Activated CD8-positive, alpha-beta memory T cell treated with anti-CD3 and anti-CD28 coated beads, Interleukin-2, amount 50 U/mL, for 24 hours (primary cell): ENCODE data around the gene RASA3.

Experiments used
- DNase-seq: peaks from one replicate; pipeline ENCODE4 v3.0.0-alpha.2; 2020; ENCODE audit errors: extremely low read depth

The RASA3 gene

DNA sequence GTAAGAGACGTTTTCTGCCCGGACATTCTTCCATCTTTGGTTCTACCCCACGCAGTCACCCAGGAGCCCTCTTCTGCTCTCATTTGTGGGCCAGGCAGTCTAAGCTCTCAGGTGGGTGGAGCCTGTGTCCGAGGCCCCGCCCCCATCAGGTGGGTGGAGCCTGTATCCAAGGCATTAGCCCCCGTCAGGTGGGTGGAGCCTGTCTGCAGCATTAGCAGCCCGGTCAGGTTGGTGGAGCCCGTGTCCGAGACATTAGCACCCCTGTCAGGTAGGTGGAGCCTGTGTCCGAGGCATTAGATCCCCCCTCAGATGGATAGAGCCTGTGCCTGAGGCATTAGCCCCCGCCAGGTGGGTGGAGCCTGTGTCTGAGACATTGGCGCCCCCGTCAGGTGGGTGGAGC, 113.1 kb downstream of the RASA3 start:
- peak; percentile 9 for DNase-seq

DNA sequence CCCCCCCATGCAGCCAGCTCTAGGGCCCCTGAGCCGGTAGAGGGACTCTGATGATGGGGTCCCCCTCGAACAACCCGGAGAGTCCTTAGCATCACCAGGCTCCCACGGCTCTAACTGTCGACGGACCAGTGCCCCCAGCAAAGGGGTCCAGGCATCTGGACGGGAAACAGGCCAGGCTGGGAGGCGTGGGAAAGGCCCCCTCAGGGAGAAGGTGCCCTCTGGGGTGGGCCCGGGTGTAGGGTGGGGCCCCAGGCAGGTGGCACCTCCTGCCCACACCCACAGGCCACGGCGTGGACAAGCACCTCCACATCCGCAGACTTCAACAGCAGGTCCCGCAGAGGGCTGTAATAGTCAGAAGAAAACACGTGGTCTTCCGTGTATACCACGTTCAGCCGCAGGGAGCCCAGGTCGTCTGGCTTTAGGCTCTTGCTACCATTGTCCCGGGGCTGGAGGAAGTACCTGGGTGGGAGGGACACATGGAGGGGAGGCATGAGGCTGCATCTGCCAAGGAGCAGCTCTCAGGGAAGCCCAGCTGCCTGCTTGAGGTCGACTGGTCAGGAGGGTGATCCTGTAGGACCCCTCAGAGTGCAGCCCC, 113.9 kb downstream of the RASA3 start:
- no peak for DNase-seq

DNA sequence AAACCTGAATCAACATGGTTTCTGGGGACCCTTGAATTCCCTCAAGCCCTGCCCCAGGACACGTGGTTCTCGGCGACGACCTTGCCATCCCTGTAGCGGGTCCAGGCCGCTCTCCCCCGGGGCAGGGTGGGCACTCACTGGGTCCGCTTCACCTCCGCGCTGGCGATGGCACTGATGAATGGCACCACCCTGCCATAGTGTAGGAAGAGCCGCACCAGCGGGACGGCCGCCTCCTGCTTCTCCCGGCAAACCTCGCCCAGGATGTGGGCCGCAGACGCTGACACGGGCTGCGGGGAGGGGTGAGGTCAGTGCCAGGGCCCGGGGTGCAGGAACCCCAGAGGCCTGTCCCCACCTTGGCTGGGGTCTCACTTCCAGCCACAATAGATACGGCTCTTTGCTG, 114.5 kb downstream of the RASA3 start:
- no peak for DNase-seq

DNA sequence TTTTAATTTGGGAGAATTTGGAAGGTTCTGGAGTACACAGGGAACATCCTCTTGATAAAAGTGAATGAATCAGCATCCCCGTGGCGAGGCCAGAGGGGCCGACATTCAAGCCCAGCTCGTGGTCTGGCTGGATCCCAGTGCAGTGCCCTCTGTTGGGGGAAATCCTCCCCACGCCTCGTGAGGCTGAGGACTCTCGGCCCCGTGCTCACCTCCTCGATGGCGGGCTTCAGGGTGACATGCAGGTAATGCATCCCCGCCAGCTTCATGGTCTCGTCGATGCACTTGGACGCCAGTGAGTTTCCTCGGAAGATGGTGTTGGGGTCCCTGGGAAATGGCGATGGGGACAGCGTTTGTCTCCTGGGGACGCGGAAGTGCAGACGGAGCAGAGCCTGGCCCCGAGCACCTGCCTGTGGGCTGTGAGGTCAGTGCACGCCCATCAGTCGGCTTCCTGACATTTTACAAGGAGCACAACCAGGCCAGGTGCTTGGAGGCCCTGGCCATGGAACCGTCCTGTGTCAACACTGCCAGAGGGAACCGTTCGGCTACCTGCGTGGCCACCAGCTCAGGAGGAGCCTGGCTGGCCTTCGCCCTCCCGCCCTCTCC, 115.3 kb downstream of the RASA3 start:
- no peak for DNase-seq

DNA sequence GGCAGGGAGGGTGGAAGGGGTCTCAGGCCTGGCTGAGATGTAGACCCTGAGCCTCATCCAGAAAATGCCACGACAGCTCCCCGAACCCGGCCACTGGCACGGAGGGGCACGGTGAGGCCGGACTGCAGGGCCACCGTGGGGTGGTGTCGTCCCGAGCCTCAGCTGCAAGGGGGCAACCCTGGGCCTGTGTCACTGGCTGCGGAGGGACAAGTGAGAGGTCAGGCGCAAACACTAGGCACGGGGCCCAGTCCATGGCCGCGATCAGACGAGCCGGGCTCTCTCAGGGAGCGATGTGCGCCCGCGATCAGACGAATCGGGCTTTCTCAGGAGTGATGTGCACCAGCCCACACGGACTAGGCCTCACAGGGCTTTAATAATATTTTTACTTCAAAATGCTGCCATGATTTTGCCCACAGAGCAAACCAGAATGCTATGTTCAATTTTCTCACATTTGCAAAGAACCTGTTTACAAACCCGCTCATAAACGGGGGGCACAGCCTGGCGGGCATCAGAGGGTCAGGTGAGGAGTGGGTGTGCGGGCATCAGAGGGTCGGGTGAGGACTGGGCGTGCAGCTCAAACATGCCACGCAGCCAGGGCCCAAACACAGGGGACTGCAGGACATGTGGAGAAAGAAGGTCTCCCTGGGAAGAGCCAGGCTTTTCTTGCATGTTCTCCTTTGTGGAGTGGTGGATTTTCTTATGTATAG, 115.9 kb downstream of the RASA3 start:
- DNase-seq: no peak

DNA sequence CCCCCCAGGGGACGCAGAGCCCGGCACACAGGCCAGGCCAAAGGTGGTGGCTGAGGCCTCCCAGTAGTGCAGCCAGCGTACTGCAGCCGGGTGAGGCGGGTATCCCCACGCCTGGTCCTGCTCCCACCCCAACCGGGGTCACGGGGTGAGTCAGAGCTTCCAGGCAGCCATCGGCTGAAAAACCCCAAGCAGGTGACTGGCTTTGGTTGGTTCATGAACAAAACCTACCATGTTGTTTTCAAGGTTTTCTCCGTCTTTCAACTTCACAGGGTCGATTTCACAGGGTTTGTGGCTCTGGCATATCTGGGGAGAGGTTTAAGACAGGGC, 116.5 kb downstream of the RASA3 start:
- DNase-seq: no peak

DNA sequence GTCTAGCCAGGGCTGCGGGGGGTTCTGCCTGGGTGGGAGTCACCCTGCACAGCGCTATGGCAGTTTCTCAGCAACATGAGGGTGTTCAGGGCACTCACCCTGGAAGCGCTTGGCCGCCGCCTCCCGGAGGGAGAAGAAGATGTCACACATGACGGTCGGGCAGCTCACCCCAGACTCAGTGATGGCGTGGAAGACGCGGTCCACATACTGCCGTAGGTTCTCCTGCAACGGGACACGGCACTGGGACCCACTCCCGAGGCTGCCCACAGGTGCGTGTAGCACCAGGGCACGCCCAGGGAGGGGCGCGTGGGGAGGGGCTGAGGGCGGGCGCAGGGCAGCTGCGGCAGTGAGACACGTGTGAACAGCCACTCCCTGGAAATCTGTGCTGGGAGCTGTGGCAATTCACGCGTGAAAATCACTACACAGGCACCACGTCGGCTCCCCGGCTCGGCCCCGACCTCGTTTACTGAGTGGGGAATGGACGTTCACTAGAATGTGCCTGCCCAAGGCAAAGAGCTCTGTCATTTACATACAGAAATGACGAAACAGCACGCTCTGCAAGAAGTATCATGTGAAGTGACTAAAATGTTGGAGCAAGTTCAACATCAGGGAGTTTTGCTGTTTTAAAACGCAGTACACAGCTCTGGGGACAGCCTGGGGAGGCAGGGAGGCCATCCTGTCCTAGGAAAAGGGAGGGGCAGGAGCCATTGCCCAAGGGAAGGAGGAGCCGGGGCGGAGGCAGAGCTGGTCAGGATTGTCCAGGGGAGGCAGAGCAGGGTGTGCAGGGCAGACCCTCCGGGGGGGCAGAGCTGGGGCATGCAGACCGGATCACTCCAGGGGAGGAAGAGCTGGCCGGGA, 117.1 kb downstream of the RASA3 start:
- DNase-seq: no peak

DNA sequence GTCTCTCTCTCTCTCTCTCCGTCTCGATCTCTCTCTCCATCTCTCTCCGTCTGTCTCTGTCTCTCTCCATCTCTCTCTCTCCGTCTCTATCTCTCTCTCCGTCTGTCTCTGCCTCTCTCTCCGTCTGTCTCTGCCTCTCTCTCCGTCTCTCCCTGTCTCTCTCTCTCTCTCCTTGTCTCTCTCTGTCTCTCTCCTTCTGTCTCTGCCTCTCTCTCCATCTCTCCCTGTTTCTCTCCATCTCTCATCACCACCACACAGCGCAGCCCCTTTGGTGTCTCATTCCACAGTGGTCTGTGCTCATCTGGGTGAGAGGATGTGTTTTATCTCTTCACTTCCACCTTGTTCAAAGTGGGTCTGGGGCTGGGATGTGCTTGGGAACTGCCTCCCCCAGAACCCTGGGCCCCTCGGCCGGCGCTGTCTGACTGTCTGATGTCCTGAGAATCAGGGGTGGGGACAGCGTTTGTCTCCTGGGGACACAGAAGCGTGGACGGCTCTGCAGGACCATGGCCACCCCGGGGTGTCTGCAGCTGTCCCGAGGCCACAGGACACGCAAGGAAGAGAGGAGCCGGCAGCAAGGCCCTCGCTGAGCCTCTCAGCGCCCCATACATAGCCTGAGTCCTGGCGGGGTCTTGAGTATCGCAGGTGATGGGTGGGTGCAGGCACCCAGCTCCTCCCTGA, 118.3 kb downstream of the RASA3 start:
- DNase-seq: no peak

DNA sequence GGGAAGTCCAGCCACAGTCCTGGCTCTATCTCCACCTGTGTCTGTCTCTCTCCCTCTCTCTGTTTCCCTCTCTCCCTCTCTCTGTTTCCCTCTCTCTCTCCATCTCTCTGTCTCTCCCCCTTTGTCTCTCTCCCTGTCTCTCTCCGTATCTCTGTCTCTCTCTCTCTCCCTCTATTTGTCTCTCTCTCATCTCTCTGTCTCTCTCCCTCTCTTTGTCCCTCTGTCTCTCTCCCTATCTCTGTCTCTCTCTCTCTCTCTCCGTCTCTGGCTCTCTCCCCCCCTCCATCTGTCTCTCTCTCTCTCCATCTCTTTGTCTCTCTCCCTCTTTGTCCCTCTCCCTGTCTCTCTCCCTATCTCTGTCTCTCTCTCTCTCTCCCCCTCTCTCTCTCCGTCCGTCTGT, 119.1 kb downstream of the RASA3 start:
- no peak for DNase-seq

DNA sequence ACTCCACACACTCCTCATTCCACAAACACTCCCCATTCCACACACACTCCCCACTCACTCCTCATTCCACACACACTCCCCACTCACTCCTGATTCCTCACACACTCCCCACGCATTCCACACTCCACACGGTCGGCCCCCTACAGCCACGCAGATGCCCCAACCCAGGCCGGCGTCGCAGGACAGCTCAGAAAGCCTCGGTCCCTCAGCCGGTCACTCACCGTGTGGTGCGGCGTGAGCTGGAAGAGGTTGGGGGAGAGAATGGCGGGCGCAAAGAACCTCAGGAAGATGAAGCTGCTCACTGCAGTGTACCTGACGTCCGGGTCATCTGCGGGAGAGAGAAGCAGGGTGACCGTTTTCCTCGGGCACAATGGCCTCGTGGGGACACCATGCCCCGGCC, 119.5 kb downstream of the RASA3 start:
- DNase-seq: no peak

DNA sequence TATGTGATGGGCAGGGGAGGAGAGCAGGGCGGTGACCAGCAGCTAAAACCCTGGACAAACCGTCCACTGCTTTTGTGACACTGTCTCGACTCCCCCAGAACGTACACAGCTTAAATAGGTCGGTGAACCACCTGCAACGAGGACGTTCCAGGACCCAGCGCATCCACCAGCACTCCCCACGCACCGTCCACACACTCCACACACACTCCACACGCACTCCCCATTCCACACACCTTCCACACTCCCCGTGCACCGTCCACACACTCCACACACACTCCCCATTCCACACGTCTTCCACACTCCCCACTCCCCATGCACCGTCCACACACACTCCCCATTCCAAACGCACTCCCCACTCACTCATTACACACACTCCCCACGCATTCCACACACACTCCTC, 120.3 kb downstream of the RASA3 start:
- DNase-seq: no peak

DNA sequence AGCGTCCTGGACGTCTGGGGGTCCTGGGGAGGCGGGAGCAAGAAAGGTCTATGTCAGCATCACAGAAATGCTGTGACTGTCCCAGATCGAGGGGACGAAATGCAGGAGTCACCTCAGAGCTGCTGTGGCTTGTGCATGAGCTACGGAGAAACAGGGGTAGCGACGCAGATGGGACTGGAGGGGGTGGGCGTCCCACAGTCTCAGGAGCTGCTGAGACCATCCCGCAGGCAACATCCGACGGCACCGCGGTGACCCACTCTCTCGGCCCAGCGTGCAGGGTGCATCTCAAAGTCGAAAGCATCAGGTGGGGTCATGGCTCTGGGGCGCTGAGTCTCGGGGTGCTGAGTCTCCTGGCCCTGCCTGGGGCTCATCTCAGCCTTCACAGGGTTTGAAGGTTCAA, 121.2 kb downstream of the RASA3 start:
- no peak for DNase-seq

DNA sequence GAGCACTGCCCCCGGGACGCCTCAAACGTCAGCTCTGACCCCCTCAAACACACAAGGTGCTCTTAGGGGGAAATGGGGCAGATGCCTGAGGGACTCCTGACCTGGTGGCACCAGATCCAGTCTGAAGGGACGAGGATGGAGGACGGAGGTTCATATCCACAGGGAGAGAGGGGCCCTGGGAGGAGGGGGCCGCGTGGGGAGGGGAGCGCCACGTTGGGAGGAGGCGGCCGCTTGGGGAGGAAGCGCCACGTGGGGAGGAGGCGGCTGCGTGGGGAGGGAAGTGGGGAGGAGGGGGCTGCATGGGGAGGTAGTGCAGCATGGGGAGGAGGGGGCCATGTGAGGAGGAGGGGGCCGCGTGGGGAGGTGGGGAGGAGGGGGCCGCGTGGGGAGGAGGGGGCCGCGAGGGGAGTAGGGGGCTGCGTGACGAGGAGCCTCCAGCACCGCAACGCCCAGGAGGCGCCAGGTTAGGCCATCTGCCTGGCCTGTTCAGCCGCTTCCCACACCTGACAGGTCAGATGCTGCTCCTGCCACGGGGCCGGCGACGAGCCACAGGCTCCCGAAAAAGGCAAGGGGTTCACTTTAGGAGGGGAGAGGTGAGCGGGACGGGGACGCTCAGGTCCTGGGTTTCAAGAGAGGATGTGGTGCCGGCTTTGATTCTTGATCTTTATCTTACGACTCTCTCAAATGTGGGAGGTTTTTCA, 121.9 kb downstream of the RASA3 start:
- no peak for DNase-seq

DNA sequence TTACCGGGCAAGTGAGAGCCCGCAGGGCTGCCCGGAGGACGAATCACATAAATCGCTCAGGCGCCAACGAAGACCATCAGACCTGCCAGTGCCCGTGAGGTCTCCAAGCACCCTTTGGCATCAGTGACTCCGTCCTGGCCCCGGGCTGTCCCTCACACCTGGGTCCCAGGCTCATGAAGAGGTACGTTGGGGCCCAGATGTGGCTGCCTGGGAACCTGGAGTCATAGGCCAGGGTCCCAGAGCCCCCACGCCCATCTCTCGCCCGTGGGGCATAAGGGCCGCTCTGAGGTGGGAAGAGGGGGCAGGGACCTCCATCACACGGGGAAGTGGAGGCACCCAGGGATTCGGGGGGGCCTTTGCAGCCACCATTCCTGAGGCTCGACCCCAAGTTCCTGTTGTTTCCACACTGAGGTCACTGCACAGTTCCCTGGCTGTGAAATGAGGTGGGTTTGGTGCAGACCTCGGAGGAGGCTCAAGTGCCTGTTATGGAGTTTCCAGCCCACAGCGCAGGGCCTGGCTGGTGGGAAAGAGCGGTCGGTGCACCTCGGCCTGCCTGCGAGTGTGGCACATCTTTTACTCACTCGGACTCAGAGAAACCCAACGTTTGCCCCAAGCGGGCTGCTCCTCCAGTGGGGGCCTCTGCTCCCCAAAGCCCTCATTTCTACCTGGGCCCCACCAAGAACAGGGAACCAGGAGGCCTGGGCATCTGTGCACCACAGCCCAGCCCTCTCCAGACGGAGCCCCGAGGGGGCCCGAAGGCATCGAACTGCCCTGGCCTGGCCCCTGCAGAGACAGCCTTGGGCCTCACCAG, 122.6 kb downstream of the RASA3 start:
- no peak for DNase-seq

DNA sequence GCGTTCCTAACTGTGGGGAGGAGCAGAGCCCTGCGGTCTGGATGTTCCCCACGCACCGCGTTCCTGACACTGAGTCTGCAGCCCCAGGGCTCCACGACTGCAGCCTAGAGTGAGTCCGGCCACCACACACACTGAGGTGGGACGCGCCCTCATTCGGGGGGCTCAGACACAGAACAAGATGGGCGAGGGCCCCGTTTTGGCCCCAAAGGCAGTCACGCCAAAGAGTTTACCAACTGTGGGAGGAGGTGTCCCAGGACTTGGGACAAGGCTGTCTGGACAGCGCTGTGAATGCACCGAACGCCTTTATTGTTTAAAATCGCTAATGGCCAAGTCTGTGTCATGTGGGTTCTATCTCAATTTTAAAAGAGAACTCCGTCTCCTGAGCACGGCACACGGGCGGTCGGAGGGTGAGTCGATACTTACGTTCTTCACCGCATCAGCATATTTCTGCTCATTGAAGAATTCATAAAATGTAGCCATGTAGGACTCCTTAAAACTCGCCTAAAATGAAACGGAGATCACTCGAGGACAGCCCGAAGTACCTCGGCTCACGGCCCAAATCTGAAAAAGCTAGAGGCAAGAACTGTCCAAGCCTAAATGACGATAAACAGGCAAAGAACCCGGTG, 123.3 kb downstream of the RASA3 start:
- no peak for DNase-seq

DNA sequence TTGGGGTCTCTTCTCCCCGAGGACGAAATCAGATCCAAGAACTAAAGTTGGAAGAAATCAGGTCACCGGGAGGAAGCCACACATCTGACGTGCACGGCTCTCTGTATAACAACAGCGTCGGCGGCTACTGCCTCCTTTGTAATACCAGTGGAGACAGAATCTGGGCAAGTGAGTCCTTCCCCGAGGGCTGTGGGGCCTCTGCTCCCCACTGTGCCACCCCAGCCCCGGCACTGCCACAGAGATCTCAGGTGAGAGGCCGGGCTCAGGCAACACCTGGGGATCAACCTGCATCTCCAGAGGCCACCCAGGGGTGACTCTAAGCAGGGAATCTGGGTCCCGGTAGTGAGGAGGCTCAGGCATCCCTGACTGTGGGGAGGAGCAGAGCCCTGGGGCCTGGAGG, 124.9 kb downstream of the RASA3 start:
- DNase-seq: no peak

DNA sequence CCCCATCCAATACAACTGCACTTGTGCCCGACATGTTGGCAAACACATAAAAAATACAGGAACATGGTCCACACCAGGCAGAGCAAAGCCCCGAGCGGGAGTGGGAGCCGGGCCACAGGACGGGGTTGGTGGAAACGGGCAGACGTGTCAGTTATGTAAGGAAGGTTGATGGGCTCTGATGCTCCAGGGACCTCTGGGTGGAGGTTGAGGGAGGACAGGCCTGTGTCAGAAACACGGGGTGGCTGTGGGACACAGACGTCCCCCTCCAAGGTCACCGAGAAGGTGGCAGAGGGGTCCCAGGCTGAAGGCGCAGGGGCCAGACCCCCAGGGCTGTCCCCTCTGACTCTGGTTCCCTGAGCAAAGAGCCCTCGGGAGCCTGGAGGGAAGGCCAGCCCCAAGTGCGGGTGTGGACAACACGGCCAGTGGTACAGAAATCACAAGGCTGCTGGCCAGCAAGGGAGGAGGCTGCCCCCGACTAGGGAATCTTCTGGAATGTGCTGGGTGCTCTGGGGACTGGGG, 127.2 kb downstream of the RASA3 start:
- no peak for DNase-seq

DNA sequence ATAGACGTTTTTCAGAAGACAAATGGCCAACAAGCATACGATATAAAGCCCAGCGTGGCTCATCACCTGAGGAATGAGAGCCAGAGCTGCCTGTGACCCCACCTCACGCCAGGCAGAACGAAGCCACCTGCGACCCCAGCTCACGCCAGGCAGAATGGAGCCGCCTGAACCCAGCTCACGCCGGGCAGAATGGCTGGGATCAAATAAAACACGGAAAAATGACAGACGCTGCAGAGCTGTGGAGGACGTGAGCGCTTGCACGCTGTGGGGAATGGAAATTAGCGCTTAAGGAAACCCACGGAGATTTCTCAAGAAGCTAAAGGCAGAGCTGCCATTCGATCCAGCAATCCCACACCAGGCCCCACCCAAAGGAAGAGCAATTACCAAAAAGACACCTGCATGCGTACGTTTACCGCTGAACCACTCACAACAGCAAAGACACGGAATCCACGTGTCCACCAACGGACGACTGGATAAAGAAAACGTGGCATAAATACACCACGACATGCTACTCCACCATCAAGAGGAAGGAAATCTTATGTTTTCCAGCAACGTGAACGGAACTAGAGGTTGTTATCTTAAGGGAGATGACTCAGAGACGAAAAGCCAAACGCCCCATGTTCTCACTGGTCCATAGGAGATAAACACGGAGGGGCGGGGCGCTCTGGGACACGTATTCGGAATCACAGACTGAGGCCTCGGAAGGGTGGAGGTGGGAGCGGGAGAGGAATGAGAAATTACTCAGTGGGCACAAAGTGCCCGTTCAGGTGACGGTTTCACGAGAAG, 127.8 kb downstream of the RASA3 start:
- no peak for DNase-seq

DNA sequence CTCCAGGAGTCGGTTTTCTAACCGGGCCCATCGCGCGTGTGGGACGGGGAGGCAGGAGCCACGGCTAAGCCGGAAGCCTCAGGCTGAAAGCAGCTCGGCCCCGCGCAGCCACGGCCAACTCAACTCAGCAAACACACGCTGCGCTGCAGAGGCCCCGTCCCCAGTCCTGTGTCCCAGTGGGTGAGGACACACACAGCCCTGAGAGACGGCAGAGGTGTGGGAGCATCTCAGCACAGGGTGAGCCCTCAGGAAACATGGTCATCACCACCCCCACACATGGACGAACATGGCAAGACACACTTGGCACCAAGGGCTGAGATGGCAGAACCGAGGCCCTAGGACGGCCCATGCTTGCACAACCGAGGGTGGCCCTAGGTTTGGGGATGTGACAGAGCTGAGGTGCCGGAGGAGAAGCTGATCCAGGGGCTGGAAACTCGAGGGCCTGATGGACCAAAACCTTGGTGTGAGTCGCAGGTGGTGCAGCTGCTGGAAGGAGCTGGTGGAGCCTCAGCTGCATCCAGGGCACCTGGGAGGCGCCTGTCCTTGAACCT, 129.6 kb downstream of the RASA3 start:
- DNase-seq: no peak
